ENCODE measurements around the gene DAPK2. TPM values are rescaled to one million over a fixed set of nuclear protein-coding genes. Genes with fewer than 3 reads are reported as not detected.
"Not testable (repeated sequence)": the region's sequence is repeated elsewhere in the genome, so short reads cannot be mapped to it uniquely, and the experiment has no call there.

The DAPK2 gene
- total and polyA plus RNA-seq, 9 donors = 2.9 to 5.9 (median 3.9) TPM

- H3K36me3 ChIP-seq (ENCODE audit: control insufficient read depth, insufficient read depth, low read length) = no peaks in the 10 kb centered on the region
- no peaks in the 10 kb centered on the region for H3K27me3 ChIP-seq (ENCODE audit: control insufficient read depth, insufficient read depth, low read length)
- 70% methylated on average over 1 of the region's 3 CpGs for WGBS (ENCODE audit: insufficient coverage)
- peaks cover 14% of the 10 kb centered on the region for H3K4me1 ChIP-seq (ENCODE audit: control insufficient read depth, insufficient read depth, low read length)
- no peaks in the 10 kb centered on the region for H3K9me3 ChIP-seq (replicated peaks; ENCODE audit: control insufficient read depth, low read depth, low read length)
- DNase-seq = no peak
- no peak overlapping the region for H3K4me3 ChIP-seq (ENCODE audit: low read length)
- H3K27ac ChIP-seq (ENCODE audit: low read length) = peak overlapping the region; percentile 31
Observed at GRCh38 chr15:63968700-63969099, 77.6 kb downstream of the DAPK2 start.

GRCh38 chr15:63968122-63968524 is 78.2 kb downstream of the DAPK2 start:
- H3K9me3 ChIP-seq (replicated peaks; ENCODE audit: control insufficient read depth, low read depth, low read length) = peaks cover 2% of the 10 kb centered on the region
- no peaks in the 10 kb centered on the region for H3K36me3 ChIP-seq (ENCODE audit: control insufficient read depth, insufficient read depth, low read length)
- no peaks in the 10 kb centered on the region for H3K27me3 ChIP-seq (ENCODE audit: control insufficient read depth, insufficient read depth, low read length)
- peaks cover 14% of the 10 kb centered on the region for H3K4me1 ChIP-seq (ENCODE audit: control insufficient read depth, insufficient read depth, low read length)
- H3K4me3 ChIP-seq (ENCODE audit: low read length) = no peak overlapping the region
- DNase-seq = no peak
- H3K27ac ChIP-seq (ENCODE audit: low read length) = peak overlapping the region; percentile 31
- WGBS (ENCODE audit: insufficient coverage) = 61% methylated on average over 2 of the region's 4 CpGs

- Histone ChIP-seq H3K4me1 (ENCODE audit: control insufficient read depth, insufficient read depth, low read length) (peaks cover 14% of the 10 kb centered on the region), H3K27ac (ENCODE audit: low read length) (no peak overlapping the region), H3K27me3 (ENCODE audit: control insufficient read depth, insufficient read depth, low read length) (no peaks in the 10 kb centered on the region), H3K4me3 (ENCODE audit: low read length) (no peak overlapping the region), H3K36me3 (ENCODE audit: control insufficient read depth, insufficient read depth, low read length) (no peaks in the 10 kb centered on the region), H3K9me3 (replicated peaks; ENCODE audit: control insufficient read depth, low read depth, low read length) (peaks cover 2% of the 10 kb centered on the region)
- 89% methylated on average over 4 of the region's 4 CpGs for WGBS (ENCODE audit: insufficient coverage)
- DNase-seq = no peak
Observed at GRCh38 chr15:63967616-63968015, 78.7 kb downstream of the DAPK2 start.

DNA sequence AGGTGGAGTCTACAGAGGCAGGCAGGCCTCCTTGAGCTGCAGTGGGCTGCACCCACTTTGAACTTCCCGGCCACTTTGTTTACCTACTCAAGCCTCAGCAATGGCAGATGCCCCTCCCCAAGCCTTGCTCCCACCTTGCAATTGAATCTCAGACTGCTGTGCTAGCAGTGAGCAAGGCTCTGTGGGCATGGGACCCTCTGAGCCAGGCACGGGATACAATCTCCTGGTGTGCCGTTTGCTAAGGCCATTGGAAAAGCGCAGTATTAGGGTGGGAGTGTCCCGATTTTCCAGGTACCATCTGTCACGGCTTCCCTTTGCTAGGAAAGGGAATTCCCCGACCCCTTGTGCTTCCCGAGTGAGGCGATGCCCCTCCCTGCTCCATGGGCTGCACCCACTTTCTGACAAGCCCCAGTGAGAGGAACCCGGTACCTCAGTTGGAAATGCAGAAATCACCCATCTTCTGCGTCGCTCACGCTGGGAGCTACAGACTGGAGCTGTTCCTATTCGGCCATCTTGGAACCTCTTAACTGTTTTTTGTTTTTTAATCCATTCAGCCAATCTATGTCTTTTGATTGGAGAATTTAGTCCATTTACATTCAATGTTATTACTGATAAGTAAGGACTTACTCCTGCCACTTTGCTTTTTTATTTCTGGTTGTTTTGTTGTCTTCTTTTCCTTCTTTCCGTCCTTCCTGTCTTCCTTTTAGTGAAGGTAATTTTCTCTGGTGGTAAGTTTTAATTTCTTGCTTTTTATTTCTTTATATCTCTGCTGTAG is 83.2 kb downstream of the DAPK2 start:
- not testable (repeated sequence) for H3K36me3 ChIP-seq (ENCODE audit: control insufficient read depth, insufficient read depth, low read length); DNase-seq; H3K27me3 ChIP-seq (ENCODE audit: control insufficient read depth, insufficient read depth, low read length); H3K9me3 ChIP-seq (replicated peaks; ENCODE audit: control insufficient read depth, low read depth, low read length); H3K4me1 ChIP-seq (ENCODE audit: control insufficient read depth, insufficient read depth, low read length); H3K27ac ChIP-seq (ENCODE audit: low read length); H3K4me3 ChIP-seq (ENCODE audit: low read length)
- 96% methylated on average over 7 of the region's 15 CpGs for WGBS (ENCODE audit: insufficient coverage)

DNA sequence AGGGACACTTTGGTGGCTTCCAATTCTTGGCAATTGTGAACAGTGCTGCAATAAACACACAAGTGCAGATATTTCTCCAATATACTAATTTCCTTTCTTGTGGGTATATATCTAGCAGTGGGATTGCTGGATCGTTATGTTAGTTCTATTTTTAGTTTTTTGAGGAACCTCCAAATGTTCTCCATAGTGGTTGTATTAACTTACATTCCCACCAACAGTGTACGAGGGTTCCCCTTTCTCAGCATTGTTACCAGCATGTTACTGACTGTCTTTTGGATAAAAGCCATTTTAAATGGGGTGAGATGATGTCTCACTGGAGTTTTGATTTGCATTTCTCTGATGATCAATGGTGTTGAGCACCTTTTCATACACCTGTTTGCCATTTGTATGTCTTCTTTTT is 92.8 kb downstream of the DAPK2 start:
- no peak overlapping the region for H3K4me3 ChIP-seq (ENCODE audit: low read length)
- no peak overlapping the region for H3K27ac ChIP-seq (ENCODE audit: low read length)
- H3K9me3 ChIP-seq (replicated peaks; ENCODE audit: control insufficient read depth, low read depth, low read length) = no peaks in the 10 kb centered on the region
- H3K27me3 ChIP-seq (ENCODE audit: control insufficient read depth, insufficient read depth, low read length) = no peaks in the 10 kb centered on the region
- H3K4me1 ChIP-seq (ENCODE audit: control insufficient read depth, insufficient read depth, low read length) = no peaks in the 10 kb centered on the region
- no CpG with 5 or more reads among the region's 2 CpGs for WGBS (ENCODE audit: insufficient coverage)
- no peak for DNase-seq
- H3K36me3 ChIP-seq (ENCODE audit: control insufficient read depth, insufficient read depth, low read length) = no peaks in the 10 kb centered on the region

GRCh38 chr15:63950911-63951481 is 95.3 kb downstream of the DAPK2 start:
- Histone ChIP-seq H3K27ac (ENCODE audit: low read length) (no peak overlapping the region), H3K9me3 (replicated peaks; ENCODE audit: control insufficient read depth, low read depth, low read length) (no peaks in the 10 kb centered on the region), H3K27me3 (ENCODE audit: control insufficient read depth, insufficient read depth, low read length) (no peaks in the 10 kb centered on the region), H3K4me1 (ENCODE audit: control insufficient read depth, insufficient read depth, low read length) (no peaks in the 10 kb centered on the region), H3K4me3 (ENCODE audit: low read length) (no peak overlapping the region), H3K36me3 (ENCODE audit: control insufficient read depth, insufficient read depth, low read length) (no peaks in the 10 kb centered on the region)
- DNase-seq = no peak
- whole genome bisulfite sequencing (ENCODE audit: insufficient coverage) = 100% methylated on average over 1 of the region's 6 CpGs

DNA sequence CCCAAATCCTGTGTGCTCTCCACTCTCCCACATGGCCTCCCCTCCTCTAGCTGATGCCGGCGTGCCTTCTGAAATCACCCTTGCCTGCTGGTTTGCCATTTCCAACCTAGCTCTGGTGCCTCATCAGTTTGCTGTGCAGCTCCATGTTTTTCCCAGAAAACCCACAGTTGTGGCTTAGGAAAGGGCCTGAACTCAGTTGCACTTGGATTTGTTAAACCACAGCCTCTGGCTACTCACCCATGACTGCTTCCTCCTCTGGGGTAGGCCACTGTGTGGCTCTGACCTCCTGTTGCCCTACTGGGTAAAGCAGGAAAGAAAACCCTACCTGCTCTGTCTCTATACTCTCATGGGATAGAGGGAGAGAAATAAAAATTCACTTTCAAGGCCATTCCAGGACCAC is 97.3 kb downstream of the DAPK2 start:
- H3K27ac ChIP-seq (ENCODE audit: low read length) = no peak overlapping the region
- no peaks in the 10 kb centered on the region for H3K36me3 ChIP-seq (ENCODE audit: control insufficient read depth, insufficient read depth, low read length)
- no peaks in the 10 kb centered on the region for H3K9me3 ChIP-seq (replicated peaks; ENCODE audit: control insufficient read depth, low read depth, low read length)
- peaks cover 8% of the 10 kb centered on the region for H3K4me1 ChIP-seq (ENCODE audit: control insufficient read depth, insufficient read depth, low read length)
- DNase-seq = no peak
- 86% methylated on average over 2 of the region's 2 CpGs for WGBS (ENCODE audit: insufficient coverage)
- H3K4me3 ChIP-seq (ENCODE audit: low read length) = no peak overlapping the region
- H3K27me3 ChIP-seq (ENCODE audit: control insufficient read depth, insufficient read depth, low read length) = no peaks in the 10 kb centered on the region

DNA sequence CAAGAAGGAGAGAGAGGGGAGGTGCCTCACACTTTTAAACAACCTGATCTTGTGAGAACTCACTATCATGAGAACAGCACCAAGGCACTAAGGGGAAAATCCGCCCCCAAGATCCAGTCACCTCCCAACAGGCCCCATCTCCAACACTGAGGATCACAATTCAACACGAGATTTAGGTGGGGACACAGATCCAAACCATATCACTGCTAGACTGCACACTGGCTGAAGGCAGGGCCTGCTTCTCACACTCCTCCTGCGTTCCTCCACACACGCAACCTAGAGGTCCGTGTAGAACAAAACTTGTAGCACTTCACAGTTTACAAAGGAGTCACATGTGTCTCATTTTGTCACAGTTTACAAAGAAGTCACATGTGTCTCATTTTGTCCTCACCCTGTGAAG is 97.8 kb downstream of the DAPK2 start:
- Histone ChIP-seq H3K4me1 (ENCODE audit: control insufficient read depth, insufficient read depth, low read length) (peaks cover 8% of the 10 kb centered on the region), H3K36me3 (ENCODE audit: control insufficient read depth, insufficient read depth, low read length) (no peaks in the 10 kb centered on the region), H3K9me3 (replicated peaks; ENCODE audit: control insufficient read depth, low read depth, low read length) (no peaks in the 10 kb centered on the region), H3K27me3 (ENCODE audit: control insufficient read depth, insufficient read depth, low read length) (no peaks in the 10 kb centered on the region), H3K4me3 (ENCODE audit: low read length) (no peak overlapping the region), H3K27ac (ENCODE audit: low read length) (no peak overlapping the region)
- 89% methylated on average over 4 of the region's 5 CpGs for WGBS (ENCODE audit: insufficient coverage)
- no peak for DNase-seq

DNA sequence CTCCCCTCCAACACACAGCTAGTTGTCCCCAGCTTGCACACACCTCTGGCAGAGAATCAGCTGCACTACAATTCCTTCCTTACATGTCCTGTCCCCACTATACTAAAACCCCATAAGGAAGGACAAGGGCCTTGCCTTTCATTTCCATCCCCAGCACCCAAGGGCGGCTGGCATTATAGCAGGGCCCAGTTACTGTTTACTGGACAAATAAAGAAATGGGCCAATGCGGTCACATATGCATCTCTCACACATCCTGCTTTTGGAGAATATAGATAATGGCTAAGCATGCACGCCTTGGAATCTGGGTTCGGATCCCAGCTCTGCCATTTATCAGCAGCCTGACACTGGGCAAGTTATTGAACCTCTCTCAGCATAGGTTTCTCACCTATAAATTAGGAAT is 99.1 kb downstream of the DAPK2 start:
- WGBS (ENCODE audit: insufficient coverage) = 84% methylated on average over 2 of the region's 4 CpGs
- Histone ChIP-seq H3K4me1 (ENCODE audit: control insufficient read depth, insufficient read depth, low read length) (peaks cover 8% of the 10 kb centered on the region), H3K4me3 (ENCODE audit: low read length) (no peak overlapping the region), H3K36me3 (ENCODE audit: control insufficient read depth, insufficient read depth, low read length) (no peaks in the 10 kb centered on the region), H3K27me3 (ENCODE audit: control insufficient read depth, insufficient read depth, low read length) (no peaks in the 10 kb centered on the region), H3K27ac (ENCODE audit: low read length) (no peak overlapping the region), H3K9me3 (replicated peaks; ENCODE audit: control insufficient read depth, low read depth, low read length) (no peaks in the 10 kb centered on the region)
- DNase-seq = no peak

- Histone ChIP-seq H3K9me3 (replicated peaks; ENCODE audit: control insufficient read depth, low read depth, low read length) (no peaks in the 10 kb centered on the region), H3K4me3 (ENCODE audit: low read length) (no peak overlapping the region), H3K4me1 (ENCODE audit: control insufficient read depth, insufficient read depth, low read length) (peaks cover 12% of the 10 kb centered on the region), H3K27me3 (ENCODE audit: control insufficient read depth, insufficient read depth, low read length) (no peaks in the 10 kb centered on the region), H3K36me3 (ENCODE audit: control insufficient read depth, insufficient read depth, low read length) (no peaks in the 10 kb centered on the region), H3K27ac (ENCODE audit: low read length) (no peak overlapping the region)
- DNase-seq = no peak
- 82% methylated on average over 3 of the region's 4 CpGs for WGBS (ENCODE audit: insufficient coverage)
Observed at GRCh38 chr15:63946524-63947065, 99.7 kb downstream of the DAPK2 start.
